Right atrium auricular region (tissue), 2 donors: Measurements from ENCODE around the gene ARFRP1. TPM values are rescaled to one million over a fixed set of nuclear protein-coding genes. Genes with fewer than 3 reads are reported as not detected.

Experiments used
- DNase-seq: peaks from one replicate; pipeline ENCODE4 v3.0.0-alpha.2; 2019; ENCODE audit warnings: low spot score
- H3K27ac ChIP-seq, 2 donors: fragments of 200-600 bp; sonication (generic); 1 replicate in 1 of 2; 2 replicates in 1 of 2; pipeline ENCODE4 v1.5.1; 2016 to 2019
- H3K27me3 ChIP-seq, 2 donors: fragments of 200-600 bp; sonication (generic); one replicate each; pipeline versions ENCODE4 v1.5.1 to v1.6.0; 2017 to 2019
- H3K36me3 ChIP-seq: fragments of 200-600 bp; sonication (generic); one replicate; pipeline ENCODE4 v1.5.1; 2016
- H3K4me1 ChIP-seq, 2 donors: fragments of 200-600 bp; sonication (generic); one replicate each; pipeline versions ENCODE4 v1.5.1 to v1.6.0; 2017 to 2019
- H3K4me3 ChIP-seq, 2 donors: fragments of 200-600 bp; sonication (generic); 1 replicate in 1 of 2; 2 replicates in 1 of 2; pipeline ENCODE4 v1.5.1; 2017 to 2019; ENCODE audit warnings: mild to moderate bottlenecking in 1 of 2, moderate library complexity in 1 of 2
- H3K9me3 ChIP-seq, 2 donors: fragments of 200-600 bp; sonication (generic); one replicate each; pipeline ENCODE4 v1.5.1; 2019
- total RNA-seq, 2 donors: library from RNA; depleted of rRNA; stranded (reverse); fragments of >200 nt; gene quantifications; one replicate each; pipeline ENCODE4 v1.1.0, GENCODE V29; 2016
- TF ChIP-seq, protein P1 (sequence below), 2 donors: fragments of 200-600 bp; sonication (generic); IDR thresholded peaks; one replicate each; pipeline ENCODE4 v1.5.1; 2019; ENCODE audit warnings: antibody characterized with exemption in 2 of 2

Gene ARFRP1
- total RNA-seq, 2 donors from 2014 or later: 33.5 to 39.4 TPM

GRCh38 chr20:63741354-63741675, 33.5 kb upstream of the ARFRP1 start:
- Histone ChIP-seq H3K4me3 (peak overlapping the region; percentile 70 to 74), H3K27ac (peak overlapping the region; percentile 94), H3K9me3 (no peaks in the 10 kb centered on the region), H3K27me3 (no peaks in the 10 kb centered on the region), H3K4me1 (peaks cover 0 to 40% of the 10 kb centered on the region in 2 donors), H3K36me3 (peaks cover 38% of the 10 kb centered on the region)
- DNase-seq: no peak
- TF ChIP-seq, protein P1, sequence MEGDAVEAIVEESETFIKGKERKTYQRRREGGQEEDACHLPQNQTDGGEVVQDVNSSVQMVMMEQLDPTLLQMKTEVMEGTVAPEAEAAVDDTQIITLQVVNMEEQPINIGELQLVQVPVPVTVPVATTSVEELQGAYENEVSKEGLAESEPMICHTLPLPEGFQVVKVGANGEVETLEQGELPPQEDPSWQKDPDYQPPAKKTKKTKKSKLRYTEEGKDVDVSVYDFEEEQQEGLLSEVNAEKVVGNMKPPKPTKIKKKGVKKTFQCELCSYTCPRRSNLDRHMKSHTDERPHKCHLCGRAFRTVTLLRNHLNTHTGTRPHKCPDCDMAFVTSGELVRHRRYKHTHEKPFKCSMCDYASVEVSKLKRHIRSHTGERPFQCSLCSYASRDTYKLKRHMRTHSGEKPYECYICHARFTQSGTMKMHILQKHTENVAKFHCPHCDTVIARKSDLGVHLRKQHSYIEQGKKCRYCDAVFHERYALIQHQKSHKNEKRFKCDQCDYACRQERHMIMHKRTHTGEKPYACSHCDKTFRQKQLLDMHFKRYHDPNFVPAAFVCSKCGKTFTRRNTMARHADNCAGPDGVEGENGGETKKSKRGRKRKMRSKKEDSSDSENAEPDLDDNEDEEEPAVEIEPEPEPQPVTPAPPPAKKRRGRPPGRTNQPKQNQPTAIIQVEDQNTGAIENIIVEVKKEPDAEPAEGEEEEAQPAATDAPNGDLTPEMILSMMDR (IDR thresholded peaks at IDR 0.05): no peak

DNA sequence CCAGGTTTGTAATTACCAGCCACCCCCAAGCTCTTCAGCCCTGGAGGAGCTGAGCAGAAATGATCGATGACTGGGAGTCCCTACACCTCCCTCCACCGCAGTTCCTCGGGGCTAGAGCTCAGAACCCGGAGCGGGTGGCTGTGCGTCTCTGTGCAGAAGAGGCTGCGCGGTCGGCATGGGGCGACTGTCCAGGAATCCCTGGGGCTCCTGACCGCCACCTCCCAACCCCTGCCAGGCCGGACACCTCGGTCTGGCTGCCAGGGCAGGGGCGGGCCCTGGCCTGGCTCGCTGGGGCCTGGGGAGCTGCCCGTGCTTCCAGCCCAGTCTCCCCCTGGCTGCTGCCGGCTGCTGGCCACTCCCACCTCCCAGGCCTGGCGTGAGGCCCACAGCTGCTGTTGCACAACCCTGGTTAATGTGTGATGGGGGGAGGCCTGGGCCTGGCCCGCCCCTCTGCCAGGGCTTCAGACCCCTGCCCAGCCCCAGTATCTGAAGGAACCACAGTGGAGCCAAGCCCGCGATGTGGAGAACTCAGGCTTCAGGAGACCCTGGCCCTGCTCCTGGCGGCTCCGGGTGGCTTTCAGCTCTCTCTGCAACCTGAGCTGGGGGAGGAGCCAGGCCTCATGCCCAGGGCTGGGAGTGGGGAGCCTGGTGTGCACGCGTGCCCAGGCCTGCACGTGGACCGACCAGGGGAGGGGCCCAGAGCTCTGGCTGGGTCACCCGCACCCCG, 33.0 kb upstream of the ARFRP1 start:
- peaks cover 0 to 40% of the 10 kb centered on the region in 2 donors for H3K4me1 ChIP-seq
- no peaks in the 10 kb centered on the region for H3K27me3 ChIP-seq
- peak overlapping the region; percentile 94 for H3K27ac ChIP-seq
- H3K4me3 ChIP-seq: peak overlapping the region; percentile 70 to 74
- H3K9me3 ChIP-seq: no peaks in the 10 kb centered on the region
- peaks cover 35% of the 10 kb centered on the region for H3K36me3 ChIP-seq
- TF ChIP-seq, protein P1 (IDR thresholded peaks at IDR 0.05): peak in 1 of 2 donors; percentile 66
- peak; percentile 95 for DNase-seq

DNA sequence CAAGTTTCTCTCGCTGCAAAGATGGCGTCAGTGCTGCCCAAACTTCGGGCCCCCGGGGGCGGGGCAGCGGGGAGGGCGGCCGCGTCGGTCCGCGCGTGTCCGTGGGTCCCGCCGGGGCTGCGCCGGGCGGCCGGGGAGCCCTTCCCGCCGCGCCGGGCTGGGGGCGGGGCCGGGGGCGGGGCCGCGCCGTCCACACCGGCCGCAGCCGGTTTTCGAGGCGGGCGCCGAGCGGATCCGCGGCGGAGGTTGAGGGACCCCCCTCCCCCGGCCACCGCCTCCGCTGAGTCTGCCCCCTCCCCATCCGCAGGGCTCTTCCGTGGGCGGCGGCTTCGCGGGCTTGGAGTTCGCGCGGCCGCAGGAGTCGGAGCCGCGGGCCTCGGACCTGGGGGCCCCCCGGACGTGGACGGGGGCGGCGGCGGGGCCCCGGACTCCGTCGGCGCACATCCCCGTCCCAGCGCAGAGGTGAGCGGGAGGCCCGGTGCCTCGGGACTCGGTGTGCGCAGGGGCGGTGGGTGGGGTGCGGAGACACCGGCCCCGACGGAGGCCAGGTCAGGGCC, 32.4 kb upstream of the ARFRP1 start:
- Histone ChIP-seq H3K4me1 (peaks cover 0 to 40% of the 10 kb centered on the region in 2 donors), H3K36me3 (peaks cover 35% of the 10 kb centered on the region), H3K27ac (peak overlapping the region; percentile 94), H3K9me3 (no peaks in the 10 kb centered on the region), H3K27me3 (no peaks in the 10 kb centered on the region), H3K4me3 (peak overlapping the region; percentile 70 to 74)
- no peak for DNase-seq
- TF ChIP-seq, protein P1 (IDR thresholded peaks at IDR 0.05): no peak

- Histone ChIP-seq H3K4me3 (peak within 1 kb of the TSS; percentile 70 to 74), H3K4me1 (peaks cover 0 to 40% of the 10 kb centered on the region in 2 donors), H3K27ac (peak within 1 kb of the TSS; percentile 94), H3K36me3 (peaks cover 40% of the 10 kb centered on the region), H3K27me3 (no peaks in the 10 kb centered on the region), H3K9me3 (no peaks in the 10 kb centered on the region)
- TF ChIP-seq, protein P1 (IDR thresholded peaks at IDR 0.05): no peak
- no peak for DNase-seq
Observed at GRCh38 chr20:63739130-63740069, 31.6 kb upstream of the ARFRP1 start, which contains the start of gene SLC2A4RG. SLC2A4RG (plus strand) TSS chr20:63739776; CDS start chr20:63739913, 137 bp downstream.

DNA sequence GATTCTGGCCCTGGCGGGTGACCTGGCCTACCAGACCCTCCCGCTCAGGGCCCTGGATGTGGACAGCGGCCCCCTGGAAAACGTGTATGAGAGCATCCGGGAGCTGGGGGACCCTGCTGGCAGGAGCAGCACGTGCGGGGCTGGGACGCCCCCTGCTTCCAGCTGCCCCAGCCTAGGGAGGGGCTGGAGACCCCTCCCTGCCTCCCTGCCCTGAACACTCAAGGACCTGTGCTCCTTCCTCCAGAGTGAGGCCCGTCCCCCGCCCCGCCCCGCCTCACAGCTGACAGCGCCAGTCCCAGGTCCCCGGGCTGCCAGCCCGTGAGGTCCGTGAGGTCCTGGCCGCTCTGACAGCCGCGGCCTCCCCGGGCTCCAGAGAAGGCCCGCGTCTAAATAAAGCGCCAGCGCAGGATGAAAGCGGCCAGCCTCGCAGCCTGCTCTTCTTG, 30.9 kb upstream of the ARFRP1 start:
- TF ChIP-seq, protein P1 (IDR thresholded peaks at IDR 0.05): no peak
- Histone ChIP-seq H3K36me3 (peaks cover 44% of the 10 kb centered on the region), H3K9me3 (no peaks in the 10 kb centered on the region), H3K4me3 (peak overlapping the region; percentile 43 to 61), H3K4me1 (peaks cover 0 to 40% of the 10 kb centered on the region in 2 donors), H3K27me3 (no peaks in the 10 kb centered on the region), H3K27ac (peak overlapping the region; percentile 91 to 93)
- DNase-seq: peak; percentile 73
